OCI-LY1 (cell line): ENCODE measurements around the gene VAV2.

ENCODE experiments used
- H2AFZ ChIP-seq: fragments of 200-600 bp; sonication (generic), shearing (Covaris generic); 2 replicates; pipeline ENCODE4 v1.6.0; 2014; ENCODE audit warnings: antibody characterized with exemption, mild to moderate bottlenecking, low read length
- H3F3A ChIP-seq: fragments of 200-600 bp; sonication (generic), shearing (Covaris generic); 2 replicates; pipeline ENCODE4 v1.6.0; 2014; ENCODE audit warnings: mild to moderate bottlenecking, antibody characterized with exemption, low read length, moderate library complexity; ENCODE audit not compliant: insufficient read depth
- H3K27ac ChIP-seq: fragments of 200-600 bp; sonication (generic); 2 replicates; pipeline ENCODE4 v1.5.1; 2014; ENCODE audit warnings: low read length, mixed run types, mild to moderate bottlenecking, low read depth; ENCODE audit not compliant: poor library complexity, severe bottlenecking
- H3K27me3 ChIP-seq: fragments of 200-600 bp; sonication (generic); 2 replicates; pipeline ENCODE4 v1.6.0; 2014; ENCODE audit warnings: antibody characterized with exemption, mild to moderate bottlenecking, low read length, moderate library complexity; ENCODE audit not compliant: insufficient read depth
- H3K36me3 ChIP-seq: fragments of 200-600 bp; sonication (generic); 2 replicates; pipeline ENCODE4 v1.6.1; 2014; ENCODE audit warnings: mild to moderate bottlenecking, antibody characterized with exemption, low read length, moderate library complexity, mixed read lengths; ENCODE audit not compliant: insufficient read depth
- H3K4me1 ChIP-seq: fragments of 200-600 bp; sonication (generic); 2 replicates; pipeline ENCODE4 v1.5.1; 2014; ENCODE audit warnings: mild to moderate bottlenecking, low read length, moderate library complexity; ENCODE audit not compliant: insufficient read depth, severe bottlenecking
- H3K4me2 ChIP-seq: fragments of 200-600 bp; sonication (generic), shearing (Covaris generic); 2 replicates; pipeline ENCODE4 v1.6.1; 2014; ENCODE audit warnings: low read length
- H3K4me3 ChIP-seq: fragments of 200-600 bp; sonication (generic); 2 replicates; pipeline ENCODE4 v1.5.1; 2014; ENCODE audit warnings: low read length, low read depth, mild to moderate bottlenecking, mixed read lengths; ENCODE audit not compliant: poor library complexity, severe bottlenecking
- H3K79me2 ChIP-seq: fragments of 200-600 bp; shearing (Covaris generic); 2 replicates; pipeline ENCODE4 v1.6.1; 2016; ENCODE audit warnings: mixed run types, low read length, mixed read lengths; ENCODE audit not compliant: insufficient read depth
- H3K9ac ChIP-seq: fragments of 200-600 bp; sonication (generic), shearing (Covaris generic); 2 replicates; pipeline ENCODE4 v1.6.1; 2014; ENCODE audit warnings: mild to moderate bottlenecking, low read length, mixed read lengths
- H3K9me2 ChIP-seq: fragments of 200-600 bp; sonication (generic), shearing (Covaris generic); 2 replicates; pipeline ENCODE4 v1.6.1; 2014; ENCODE audit warnings: low read depth, mild to moderate bottlenecking, low read length, mixed read lengths
- H3K9me3 ChIP-seq: fragments of 200-600 bp; shearing (Covaris generic); 2 replicates; pipeline ENCODE4 v1.6.1; 2014; ENCODE audit warnings: low read length, mixed read lengths
- H4K20me1 ChIP-seq: fragments of 200-600 bp; sonication (generic), shearing (Covaris generic); 2 replicates; pipeline ENCODE4 v1.6.0; 2016; ENCODE audit warnings: mild to moderate bottlenecking, low read length; ENCODE audit not compliant: insufficient read depth
- CTCF ChIP-seq: fragments of 200-600 bp; sonication (generic), shearing (Covaris generic); IDR thresholded peaks from 2 replicates; pipeline ENCODE4 v1.5.1; 2017; ENCODE audit warnings: mild to moderate bottlenecking, antibody characterized with exemption, low read length, moderate library complexity, mixed read lengths
- EZH2 ChIP-seq: fragments of 200-600 bp; sonication (generic), shearing (Covaris generic); IDR thresholded peaks from 2 replicates; pipeline ENCODE4 v1.8.0; 2017; ENCODE audit warnings: borderline replicate concordance, mixed run types, mild to moderate bottlenecking, antibody characterized with exemption, low read length, moderate library complexity, mixed read lengths

The VAV2 gene

GRCh38 chr9:133842174-133842573, 149.9 kb downstream of the VAV2 start:
- Histone ChIP-seq H2AFZ (no peak overlapping the region), H3K36me3 (no peaks in the 10 kb centered on the region), H3K9ac (no peak overlapping the region), H3F3A (no peaks in the 10 kb centered on the region), H3K4me1 (no peaks in the 10 kb centered on the region), H4K20me1 (no peaks in the 10 kb centered on the region), H3K27ac (no peak overlapping the region), H3K27me3 (no peaks in the 10 kb centered on the region; the same call in 1 of the 2 replicates), H3K9me2 (no peaks in the 10 kb centered on the region), H3K79me2 (no peaks in the 10 kb centered on the region), H3K4me2 (no peak overlapping the region), H3K4me3 (no peak overlapping the region), H3K9me3 (no peaks in the 10 kb centered on the region)
- no peak for TF ChIP-seq CTCF
- TF ChIP-seq EZH2 = no peak

- no peaks in the 10 kb centered on the region for H3F3A ChIP-seq
- no peaks in the 10 kb centered on the region for H3K9me2 ChIP-seq
- H2AFZ ChIP-seq = no peak overlapping the region
- no peak overlapping the region for H3K4me3 ChIP-seq
- H3K4me2 ChIP-seq = no peak overlapping the region
- H3K36me3 ChIP-seq = no peaks in the 10 kb centered on the region
- no peak overlapping the region for H3K27ac ChIP-seq
- H3K9ac ChIP-seq = no peak overlapping the region
- no peaks in the 10 kb centered on the region for H4K20me1 ChIP-seq
- no peaks in the 10 kb centered on the region for H3K9me3 ChIP-seq
- no peaks in the 10 kb centered on the region for H3K4me1 ChIP-seq
- TF ChIP-seq EZH2 (no peak), CTCF (no peak)
- no peaks in the 10 kb centered on the region for H3K79me2 ChIP-seq
- H3K27me3 ChIP-seq = no peaks in the 10 kb centered on the region; the same call in 1 of the 2 replicates
These were observed 150.8 kb downstream of the VAV2 start for GRCh38 chr9:133841167-133841812.

- H3F3A ChIP-seq = no peaks in the 10 kb centered on the region
- H2AFZ ChIP-seq = no peak overlapping the region
- no peaks in the 10 kb centered on the region for H3K9me2 ChIP-seq
- H3K36me3 ChIP-seq = no peaks in the 10 kb centered on the region
- H3K4me2 ChIP-seq = no peak overlapping the region
- H3K4me3 ChIP-seq = no peak overlapping the region
- H3K27ac ChIP-seq = no peak overlapping the region
- no peaks in the 10 kb centered on the region for H3K9me3 ChIP-seq
- H3K27me3 ChIP-seq = no peaks in the 10 kb centered on the region; the same call in 1 of the 2 replicates
- no peak overlapping the region for H3K9ac ChIP-seq
- no peaks in the 10 kb centered on the region for H3K4me1 ChIP-seq
- TF ChIP-seq EZH2 = no peak
- TF ChIP-seq CTCF = no peak
- no peaks in the 10 kb centered on the region for H4K20me1 ChIP-seq
- H3K79me2 ChIP-seq = no peaks in the 10 kb centered on the region
These were observed 152.2 kb downstream of the VAV2 start for GRCh38 chr9:133839822-133840329.
